ENCODE data around the gene RP9. TPM values are rescaled to one million over a fixed set of nuclear protein-coding genes. Genes with fewer than 3 reads are reported as not detected.

RP9 gene
- total and polyA plus RNA-seq, 2 of the 13 experiments (the other 11 are each of a cell fraction or from before 2014, with no cell fraction given), result 14.2 to 18.6 TPM

GRCh38 chr7:33072471-33072870, 36.7 kb downstream of the RP9 start:
- Histone ChIP-seq H3K36me3 (replicated peaks in 1 of 2; ENCODE audit: control insufficient read depth in 1 of 2, insufficient read depth in 2 of 2, low read length in 2 of 2) (no peaks in the 10 kb centered on the region), H3K4me2 (ENCODE audit: low read depth, low read length) (0 out of 2 replicates have a peak overlapping the region, but pooled peaks have one; percentile 0), H3K27ac (ENCODE audit: extremely low read length, insufficient read depth, low read length) (no peak overlapping the region), H3K9ac (ENCODE audit: insufficient read depth, low read depth, low read length) (no peak overlapping the region), H4K20me1 (ENCODE audit: insufficient read depth, low read length) (no peaks in the 10 kb centered on the region), H3K27me3 (ENCODE audit: control insufficient read depth in 1 of 2, insufficient read depth in 2 of 2, low read length in 2 of 2) (peaks cover 0 to 8% of the 10 kb centered on the region in 2 experiments; a peak in 2 of 5 replicates), H3K4me3 (replicated peaks in 1 of 3; ENCODE audit: insufficient read depth in 1 of 3, low read depth in 2 of 3, low read length in 3 of 3) (no peak overlapping the region), H3K4me1 (ENCODE audit: insufficient read depth, low read length) (peaks cover 13% of the 10 kb centered on the region; the same call in 1 of the 2 replicates), H2AFZ (ENCODE audit: low read length) (no peak overlapping the region), H3K79me2 (ENCODE audit: insufficient read depth, low read length) (no peaks in the 10 kb centered on the region), H3K9me3 (ENCODE audit: low read length) (peaks cover 27% of the 10 kb centered on the region)
- in situ Hi-C loops (cut with HindIII; ENCODE audit: extremely low pct_ligation_motif_present, low pct_unique_long_range_greater_than_20kb), result no loop called here
- FAIRE-seq (peak; percentile 28), DNase-seq (ENCODE audit: low spot score) (peak; percentile 26), ATAC-seq (peak; percentile 33; the same call in 1 of the 3 replicates)
- no TSS peak for BruUV-seq (replicated peaks)
- ChIA-PET POLR2A (interaction anchor here (1.6 kb wide), 1 partner anchor 10 kb away, joined by 7 read pairs; the partner anchor contains the start of gene NT5C3A), CTCF (ENCODE audit: low intra/inter-chr PET ratio, low total read pairs) (no interaction called here)
- 16% methylated on average over 2 of the region's 2 CpGs for WGBS (ENCODE audit: low lambda C conversion rate)
- TF ChIP-seq ERF (CRISPR knock-in tag; IDR thresholded peaks at IDR 0.05) (no peak), TFAP4 (IDR thresholded peaks at IDR 0.05; ENCODE audit: borderline replicate concordance, low read depth) (0 out of 2 replicates have a peak, but pooled peaks have one; percentile 13)
- intact Hi-C loops (cut with micrococcal nuclease; ENCODE audit: unreplicated experiment), result no loop called here

- ChIA-PET CTCF (ENCODE audit: low intra/inter-chr PET ratio, low total read pairs) (no interaction called here), POLR2A (no interaction called here)
- peaks cover 0 to 4% of the 10 kb centered on the region in 2 experiments; a peak in 1 of 5 replicates for H3K27me3 ChIP-seq (ENCODE audit: control insufficient read depth in 1 of 2, insufficient read depth in 2 of 2, low read length in 2 of 2)
- peaks cover 13% of the 10 kb centered on the region; the same call in 1 of the 2 replicates for H3K4me1 ChIP-seq (ENCODE audit: insufficient read depth, low read length)
- WGBS (ENCODE audit: low lambda C conversion rate), result 20% methylated on average over 6 of the region's 6 CpGs
- H3K4me2 ChIP-seq (ENCODE audit: low read depth, low read length), result no peak overlapping the region
- no TSS peak for BruUV-seq (replicated peaks)
- ATAC-seq (no peak), DNase-seq (ENCODE audit: low spot score) (no peak), FAIRE-seq (no peak)
- no peak for TF ChIP-seq YY1 (IDR thresholded peaks at IDR 0.05; ENCODE audit: insufficient read depth, insufficient replicate concordance, low read depth, low read length)
- TF ChIP-seq MAFG (CRISPR knock-in tag; IDR thresholded peaks at IDR 0.05), result no peak
- TF ChIP-seq ZNF460 (CRISPR knock-in tag; IDR thresholded peaks at IDR 0.05; ENCODE audit: borderline replicate concordance), result no peak
- no peak for TF ChIP-seq XRCC5 (optimal IDR thresholded peaks at IDR 0.05; ENCODE audit: low read length)
- no peak for TF ChIP-seq PHB2 (IDR thresholded peaks at IDR 0.05; ENCODE audit: partially characterized antibody)
- no peak overlapping the region for H3K9ac ChIP-seq (ENCODE audit: insufficient read depth, low read depth, low read length)
- no peaks in the 10 kb centered on the region for H4K20me1 ChIP-seq (ENCODE audit: insufficient read depth, low read length)
- no peaks in the 10 kb centered on the region for H3K79me2 ChIP-seq (ENCODE audit: insufficient read depth, low read length)
- intact Hi-C loops (cut with micrococcal nuclease; ENCODE audit: unreplicated experiment) (no loop called here), in situ Hi-C loops (cut with HindIII; ENCODE audit: extremely low pct_ligation_motif_present, low pct_unique_long_range_greater_than_20kb) (no loop called here)
- H3K27ac ChIP-seq (ENCODE audit: extremely low read length, insufficient read depth, low read length), result no peak overlapping the region
- peaks cover 36% of the 10 kb centered on the region for H3K9me3 ChIP-seq (ENCODE audit: low read length)
- no peak overlapping the region for H3K4me3 ChIP-seq (replicated peaks in 1 of 3; ENCODE audit: insufficient read depth in 1 of 3, low read depth in 2 of 3, low read length in 3 of 3)
- H3K36me3 ChIP-seq (replicated peaks in 1 of 2; ENCODE audit: control insufficient read depth in 1 of 2, insufficient read depth in 2 of 2, low read length in 2 of 2), result no peaks in the 10 kb centered on the region
- H2AFZ ChIP-seq (ENCODE audit: low read length), result no peak overlapping the region
Measured at GRCh38 chr7:33070831-33071230, 38.4 kb downstream of the RP9 start.
